SK-N-MC (cell line): ENCODE measurements around the gene SENP5.

ENCODE experiments used
- DNase-seq: peaks from one replicate; pipeline ENCODE4 v3.0.0-alpha.2; 2011; ENCODE audit warnings: low read depth, low spot score
- H3K27ac ChIP-seq: fragments of 200-600 bp; sonication (generic); 2 replicates; pipeline ENCODE4 v1.5.1; 2016; ENCODE audit warnings: mixed run types
- H3K36me3 ChIP-seq: fragments of 200-600 bp; sonication (generic); 2 replicates; pipeline ENCODE4 v1.6.1; 2017; ENCODE audit warnings: antibody characterized with exemption, low read length, mixed read lengths; ENCODE audit not compliant: insufficient read depth
- H3K4me3 ChIP-seq: fragments of 200-600 bp; sonication (generic); 2 replicates; pipeline ENCODE4 v1.5.1; 2016
- H3K9ac ChIP-seq: fragments of 200-600 bp; sonication (generic); 2 replicates; pipeline ENCODE4 v1.8.0; 2017; ENCODE audit warnings: mixed run types, mixed read lengths; ENCODE audit not compliant: insufficient read length
- H3K9me3 ChIP-seq: fragments of 200-600 bp; sonication (generic); 2 replicates; pipeline ENCODE4 v1.6.1; 2017; ENCODE audit warnings: low read depth, mild to moderate bottlenecking, antibody characterized with exemption, low read length, moderate library complexity, mixed read lengths
- EZH2 ChIP-seq: fragments of 200-600 bp; sonication (generic); IDR thresholded peaks from one replicate; pipeline ENCODE4 v1.6.1; 2017; ENCODE audit warnings: antibody characterized with exemption
- FOXP2 ChIP-seq: optimal IDR thresholded peaks from 2 replicates; pipeline ENCODE3; 2011; ENCODE audit warnings: mild to moderate bottlenecking, moderate library complexity; ENCODE audit not compliant: insufficient read depth; ENCODE audit errors: extremely low read length, control extremely low read depth
- POLR2AphosphoS5 ChIP-seq: IDR thresholded peaks from 2 replicates; pipeline ENCODE4 v1.6.1; 2012; ENCODE audit warnings: mild to moderate bottlenecking, low read depth, low read length, borderline replicate concordance

The SENP5 gene

DNA sequence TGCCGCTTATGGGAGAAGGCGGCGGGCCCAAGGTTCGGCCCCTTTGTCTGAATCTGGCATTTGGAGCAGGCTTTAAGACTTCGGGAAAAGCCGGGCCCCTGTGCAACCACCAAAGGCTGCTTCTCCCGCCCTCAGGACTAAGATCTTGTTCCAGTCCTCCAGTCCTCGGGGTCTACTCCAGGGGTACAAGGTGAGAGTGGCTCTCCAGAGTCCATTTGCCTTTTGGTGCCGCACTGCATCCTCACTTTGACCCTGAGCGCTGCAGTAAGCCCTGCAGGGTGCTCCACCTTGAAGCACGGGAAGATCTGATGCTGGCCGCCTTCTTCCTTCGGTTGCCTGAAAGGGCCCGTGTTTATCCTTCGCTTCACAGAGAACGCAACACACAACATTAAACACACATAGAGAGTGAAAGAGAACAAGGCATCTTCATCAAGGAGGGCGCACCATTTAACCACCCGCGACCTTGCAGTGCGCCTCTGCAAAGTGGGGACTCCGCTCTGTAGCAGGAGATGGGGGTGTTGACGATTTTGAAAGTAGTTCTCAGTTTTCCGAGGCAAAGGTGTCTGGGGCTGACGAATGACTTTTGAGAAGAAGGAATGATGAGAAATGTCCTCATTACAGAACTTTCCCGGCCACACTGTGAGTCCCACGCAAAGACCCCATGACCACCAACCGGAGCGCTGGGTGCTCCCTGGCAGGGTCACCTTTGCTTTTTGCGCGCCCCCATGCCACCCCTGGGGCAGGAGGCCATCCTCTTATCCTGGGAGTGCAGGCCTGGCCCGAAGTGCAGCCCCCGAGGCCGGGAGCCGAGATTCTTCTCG is 99.9 kb downstream of the SENP5 start:
- H3K9ac ChIP-seq = peak overlapping the region; percentile 56
- H3K4me3 ChIP-seq = peak overlapping the region; percentile 86

GRCh38 chr3:196968233-196969133 is 100.8 kb downstream of the SENP5 start, which contains the start of gene PIGZ:
PIGZ (minus strand) TSS chr3:196968833; CDS start chr3:196952031, 16,802 bp downstream.
- TF ChIP-seq EZH2 (no peak), POLR2AphosphoS5 (no peak), FOXP2 (no peak)
- Histone ChIP-seq H3K9me3 (no peaks in the 10 kb centered on the region), H3K4me3 (peak within 1 kb of the TSS; percentile 98), H3K36me3 (no peaks in the 10 kb centered on the region), H3K9ac (peak within 1 kb of the TSS; percentile 72), H3K27ac (no peak within 1 kb of the TSS)
- no peak for DNase-seq

More for the DNA sequence above, 99.9 kb downstream of the SENP5 start:
- TF ChIP-seq FOXP2 = no peak
- no peak for TF ChIP-seq POLR2AphosphoS5
- no peak for TF ChIP-seq EZH2
- no peak for DNase-seq
- Histone ChIP-seq H3K27ac (no peak overlapping the region), H3K9me3 (no peaks in the 10 kb centered on the region), H3K36me3 (no peaks in the 10 kb centered on the region)

- TF ChIP-seq POLR2AphosphoS5 (no peak), FOXP2 (no peak), EZH2 (no peak)
- Histone ChIP-seq H3K9me3 (no peaks in the 10 kb centered on the region), H3K4me3 (peak overlapping the region; percentile 98), H3K27ac (no peak overlapping the region), H3K36me3 (no peaks in the 10 kb centered on the region), H3K9ac (peak overlapping the region; percentile 72)
- DNase-seq = no peak
These were observed 101.5 kb downstream of the SENP5 start for GRCh38 chr3:196969134-196969659.

- H3K9me3 ChIP-seq = no peaks in the 10 kb centered on the region
- TF ChIP-seq FOXP2 (no peak), EZH2 (no peak), POLR2AphosphoS5 (no peak)
- H3K9ac ChIP-seq = peak overlapping the region; percentile 72
- H3K36me3 ChIP-seq = no peaks in the 10 kb centered on the region
- no peak overlapping the region for H3K27ac ChIP-seq
- H3K4me3 ChIP-seq = peak overlapping the region; percentile 98
- no peak for DNase-seq
These were observed 102.2 kb downstream of the SENP5 start for GRCh38 chr3:196969660-196970546.

- no peak for DNase-seq
- TF ChIP-seq FOXP2 = no peak
- no peak for TF ChIP-seq EZH2
- TF ChIP-seq POLR2AphosphoS5 = no peak
- Histone ChIP-seq H3K9me3 (no peaks in the 10 kb centered on the region), H3K27ac (no peak overlapping the region), H3K9ac (no peak overlapping the region), H3K36me3 (no peaks in the 10 kb centered on the region), H3K4me3 (no peak overlapping the region)
These were observed 102.9 kb downstream of the SENP5 start for GRCh38 chr3:196970547-196971093.

GRCh38 chr3:196971094-196971698 is 103.5 kb downstream of the SENP5 start:
- no peak overlapping the region for H3K4me3 ChIP-seq
- no peak overlapping the region for H3K9ac ChIP-seq
- no peak overlapping the region for H3K27ac ChIP-seq
- no peak for TF ChIP-seq POLR2AphosphoS5
- no peak for TF ChIP-seq EZH2
- DNase-seq = no peak
- H3K9me3 ChIP-seq = no peaks in the 10 kb centered on the region
- no peaks in the 10 kb centered on the region for H3K36me3 ChIP-seq

DNA sequence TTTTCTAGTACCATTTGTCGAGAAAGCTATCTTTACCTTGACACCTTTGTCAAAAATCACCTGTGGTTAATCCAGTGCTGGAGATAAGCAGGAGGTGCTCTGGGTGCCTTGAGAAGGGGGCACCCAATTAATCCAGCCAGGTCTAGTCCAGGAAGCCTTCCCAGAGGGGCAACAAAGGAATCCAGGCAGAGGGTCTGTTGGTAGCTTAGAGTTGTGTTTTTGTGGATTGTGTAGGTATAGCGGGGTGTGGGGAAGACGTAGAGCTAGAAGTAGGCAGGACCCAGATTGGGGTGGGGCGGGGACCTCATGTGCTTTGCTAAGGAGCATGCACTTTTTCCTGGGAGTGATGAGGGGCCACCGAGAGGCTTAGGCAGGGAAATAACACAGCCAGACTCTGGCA is 106.9 kb downstream of the SENP5 start:
- Histone ChIP-seq H3K36me3 (no peaks in the 10 kb centered on the region), H3K27ac (no peak overlapping the region), H3K9ac (no peak overlapping the region), H3K4me3 (no peak overlapping the region), H3K9me3 (no peaks in the 10 kb centered on the region)
- TF ChIP-seq EZH2 (no peak), FOXP2 (no peak), POLR2AphosphoS5 (no peak)
- no peak for DNase-seq
